Ishikawa (cell line): ENCODE data around the gene DCAF5.

Experiments used
- CEBPB ChIP-seq: IDR thresholded peaks from 2 replicates; pipeline ENCODE4 v1.6.1; 2012
- CREB1 ChIP-seq: IDR thresholded peaks from 2 replicates; pipeline ENCODE4 v1.6.1; 2012; ENCODE audit warnings: low read depth
- EGR1 ChIP-seq: IDR thresholded peaks from 2 replicates; pipeline ENCODE4 v1.6.1; 2012
- MAX ChIP-seq: IDR thresholded peaks from 2 replicates; pipeline ENCODE4 v1.6.1; 2012
- NFIC ChIP-seq: IDR thresholded peaks from 2 replicates; pipeline ENCODE4 v1.6.1; 2012
- RAD21 ChIP-seq: IDR thresholded peaks from 2 replicates; pipeline ENCODE4 v1.6.1; 2012; ENCODE audit warnings: low read depth
- REST ChIP-seq: IDR thresholded peaks from 2 replicates; pipeline ENCODE4 v1.6.1; 2012; ENCODE audit warnings: low read depth, mild to moderate bottlenecking
- USF1 ChIP-seq: IDR thresholded peaks from 2 replicates; pipeline ENCODE4 v1.6.1; 2012
- YY1 ChIP-seq: IDR thresholded peaks from 2 replicates; pipeline ENCODE4 v1.6.1; 2012; ENCODE audit warnings: low read depth
- ZBTB7A ChIP-seq: IDR thresholded peaks from 2 replicates; pipeline ENCODE4 v1.6.1; 2012; ENCODE audit warnings: low read depth

GRCh38 chr14:69118305-69118704, 34.6 kb downstream of the DCAF5 start:
- no peak for TF ChIP-seq CEBPB
- no peak for TF ChIP-seq MAX
- TF ChIP-seq USF1: no peak
- TF ChIP-seq YY1: no peak
- no peak for TF ChIP-seq RAD21
- TF ChIP-seq EGR1: no peak
- TF ChIP-seq NFIC: no peak
- no peak for TF ChIP-seq ZBTB7A
- no peak for TF ChIP-seq CREB1
- no peak for TF ChIP-seq REST
